Smooth muscle cell (in vitro differentiated cells): Measurements from ENCODE around the gene ABCA4. TPM values are rescaled to one million over a fixed set of nuclear protein-coding genes. Genes with fewer than 3 reads are reported as not detected.

Source experiments
- DNase-seq: peaks from one replicate; lab custom pipeline; 2025; ENCODE audit not compliant: unreplicated experiment; lab: John Stamatoyannopoulos, UW
- H2AFZ ChIP-seq: fragments of 200-600 bp; sonication (generic); 2 replicates; pipeline ENCODE4 v1.6.0; 2016; ENCODE audit warnings: antibody characterized with exemption, low read depth, mild to moderate bottlenecking
- H3F3A ChIP-seq: fragments of 200-600 bp; sonication (generic); 2 replicates; pipeline ENCODE4 v1.6.0; 2017; ENCODE audit warnings: antibody characterized with exemption, low read depth
- H3K27ac ChIP-seq: fragments of 200-600 bp; sonication (generic); 2 replicates; pipeline ENCODE4 v1.5.1; 2016; ENCODE audit warnings: low read depth, mild to moderate bottlenecking
- H3K27me3 ChIP-seq: fragments of 200-600 bp; sonication (generic); 2 replicates; pipeline ENCODE4 v1.6.1; 2016; ENCODE audit warnings: low read depth, mild to moderate bottlenecking
- H3K36me3 ChIP-seq: fragments of 200-600 bp; sonication (generic); 2 replicates; pipeline ENCODE4 v1.5.1; 2016; ENCODE audit warnings: low read depth
- H3K4me1 ChIP-seq: fragments of 200-600 bp; sonication (generic); 2 replicates; pipeline ENCODE4 v1.5.1; 2016; ENCODE audit warnings: low read depth
- H3K4me2 ChIP-seq: fragments of 200-600 bp; sonication (generic); 2 replicates; pipeline ENCODE4 v1.6.0; 2016; ENCODE audit warnings: mild to moderate bottlenecking
- H3K4me3 ChIP-seq: fragments of 200-600 bp; sonication (generic); 2 replicates; pipeline ENCODE4 v1.5.1; 2016; ENCODE audit warnings: mild to moderate bottlenecking
- H3K79me2 ChIP-seq: fragments of 200-600 bp; sonication (generic); 2 replicates; pipeline ENCODE4 v1.6.0; 2016; ENCODE audit warnings: low read depth, mild to moderate bottlenecking
- H3K9ac ChIP-seq: fragments of 200-600 bp; sonication (generic); 2 replicates; pipeline ENCODE4 v1.6.0; 2016; ENCODE audit warnings: low read depth
- H3K9me3 ChIP-seq: fragments of 200-600 bp; sonication (generic); replicated peaks from 2 replicates; pipeline ENCODE4 v1.5.1; 2016; ENCODE audit warnings: low read depth
- H4K20me1 ChIP-seq: fragments of 200-600 bp; sonication (generic); 2 replicates; pipeline ENCODE4 v1.6.0; 2016; ENCODE audit warnings: low read depth
- WGBS: methylation state at CpG from one replicate; pipeline ENCODE4 v1.1.7; 2016; ENCODE audit warnings: low lambda C conversion rate; 5-methylcytosine and 5-hydroxymethylcytosine counted together
- polyA plus RNA-seq: library from polyadenylated mRNA; unstranded; fragments of >200 nt; fragmentation: Nextera tagmentation; extraction: Ambion mirVana; gene quantifications from 2 replicates; pipeline ENCODE4 v1.2.1, GENCODE V29; 2016
- total RNA-seq: library from RNA; depleted of rRNA; stranded (reverse); fragments of >200 nt; gene quantifications from 2 replicates; pipeline ENCODE4 v1.2.3, GENCODE V29; 2014
- TF ChIP-seq, protein P1 (sequence below): fragments of 200-600 bp; sonication (generic); IDR thresholded peaks from 2 replicates; pipeline ENCODE4 v1.5.1; 2017; ENCODE audit warnings: borderline replicate concordance, mild to moderate bottlenecking, antibody characterized with exemption; ENCODE audit not compliant: insufficient read depth, poor library complexity, severe bottlenecking

ABCA4 gene
- total and polyA plus RNA-seq, 2 experiments from 2014 or later, result 0.46 to 0.99 TPM

DNA sequence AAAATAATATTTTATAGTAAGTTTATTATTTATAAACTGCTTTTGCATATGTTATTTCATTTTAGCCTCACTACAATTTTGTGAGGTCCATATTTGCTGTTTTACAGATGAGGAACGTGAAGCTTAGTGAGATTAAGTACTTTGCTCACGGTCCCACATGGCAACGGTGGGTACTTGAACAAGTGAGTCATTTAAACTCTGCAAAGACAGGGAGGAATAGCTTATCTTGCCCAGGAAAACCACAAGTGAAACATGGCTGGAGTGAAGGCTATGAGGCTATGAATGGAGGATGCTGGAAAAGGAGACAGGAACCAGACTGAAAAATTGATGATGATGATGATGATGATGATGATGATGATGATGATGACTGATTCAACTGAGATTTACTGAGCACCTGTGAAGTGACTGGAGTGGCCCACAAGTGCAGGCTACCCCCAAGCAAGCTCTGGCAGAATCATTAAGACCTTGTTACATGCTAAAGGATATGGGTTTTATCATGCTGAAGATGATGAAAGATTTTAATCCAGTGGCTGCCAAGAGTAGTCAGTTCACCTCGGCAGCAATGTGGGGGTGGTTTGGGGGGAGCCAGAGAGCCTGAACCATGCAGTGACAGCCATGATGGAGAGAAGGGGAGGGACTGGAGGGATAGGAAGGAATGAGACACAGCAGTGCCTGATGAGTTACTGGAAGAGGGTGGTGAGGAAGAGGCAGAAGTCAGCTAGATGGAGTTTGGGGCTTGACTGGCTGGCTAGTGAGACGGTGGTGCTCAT is 1.4 kb upstream of the ABCA4 start:
- H3K36me3 ChIP-seq, result no peaks in the 10 kb centered on the region
- TF ChIP-seq, protein P1, sequence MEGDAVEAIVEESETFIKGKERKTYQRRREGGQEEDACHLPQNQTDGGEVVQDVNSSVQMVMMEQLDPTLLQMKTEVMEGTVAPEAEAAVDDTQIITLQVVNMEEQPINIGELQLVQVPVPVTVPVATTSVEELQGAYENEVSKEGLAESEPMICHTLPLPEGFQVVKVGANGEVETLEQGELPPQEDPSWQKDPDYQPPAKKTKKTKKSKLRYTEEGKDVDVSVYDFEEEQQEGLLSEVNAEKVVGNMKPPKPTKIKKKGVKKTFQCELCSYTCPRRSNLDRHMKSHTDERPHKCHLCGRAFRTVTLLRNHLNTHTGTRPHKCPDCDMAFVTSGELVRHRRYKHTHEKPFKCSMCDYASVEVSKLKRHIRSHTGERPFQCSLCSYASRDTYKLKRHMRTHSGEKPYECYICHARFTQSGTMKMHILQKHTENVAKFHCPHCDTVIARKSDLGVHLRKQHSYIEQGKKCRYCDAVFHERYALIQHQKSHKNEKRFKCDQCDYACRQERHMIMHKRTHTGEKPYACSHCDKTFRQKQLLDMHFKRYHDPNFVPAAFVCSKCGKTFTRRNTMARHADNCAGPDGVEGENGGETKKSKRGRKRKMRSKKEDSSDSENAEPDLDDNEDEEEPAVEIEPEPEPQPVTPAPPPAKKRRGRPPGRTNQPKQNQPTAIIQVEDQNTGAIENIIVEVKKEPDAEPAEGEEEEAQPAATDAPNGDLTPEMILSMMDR, result no peak
- peaks cover 20% of the 10 kb centered on the region for H3F3A ChIP-seq
- H3K4me1 ChIP-seq, result peaks cover 32% of the 10 kb centered on the region
- no peak for DNase-seq
- peak overlapping the region; percentile 55 for H3K27ac ChIP-seq
- WGBS, result 8% methylated on average over 5 of the region's 5 CpGs
- no peaks in the 10 kb centered on the region for H4K20me1 ChIP-seq
- H3K27me3 ChIP-seq, result no peaks in the 10 kb centered on the region
- H3K9me3 ChIP-seq, result no peaks in the 10 kb centered on the region
- no peak overlapping the region for H3K4me3 ChIP-seq
- H3K79me2 ChIP-seq, result no peaks in the 10 kb centered on the region
- no peak overlapping the region for H3K9ac ChIP-seq
- H2AFZ ChIP-seq, result no peak overlapping the region
- peak overlapping the region; percentile 74 for H3K4me2 ChIP-seq

- H3K4me3 ChIP-seq, result no peak overlapping the region
- no peaks in the 10 kb centered on the region for H4K20me1 ChIP-seq
- peaks cover 25% of the 10 kb centered on the region for H3F3A ChIP-seq
- no peaks in the 10 kb centered on the region for H3K9me3 ChIP-seq
- no peaks in the 10 kb centered on the region for H3K79me2 ChIP-seq
- no peak for DNase-seq
- 10% methylated on average over 8 of the region's 8 CpGs for whole genome bisulfite sequencing
- peak overlapping the region; percentile 74 for H3K4me2 ChIP-seq
- peaks cover 42% of the 10 kb centered on the region for H3K4me1 ChIP-seq
- H3K27me3 ChIP-seq, result no peaks in the 10 kb centered on the region
- H2AFZ ChIP-seq, result no peak overlapping the region
- no peaks in the 10 kb centered on the region for H3K36me3 ChIP-seq
- TF ChIP-seq, protein P1, result no peak
- H3K9ac ChIP-seq, result no peak overlapping the region
- H3K27ac ChIP-seq, result peak overlapping the region; percentile 55
These were observed 468 bp upstream of the ABCA4 start for GRCh38 chr1:94121411-94121821.

GRCh38 chr1:94120570-94120901 is 412 bp downstream of the ABCA4 start:
- H4K20me1 ChIP-seq, result no peaks in the 10 kb centered on the region
- TF ChIP-seq, protein P1, result no peak
- H2AFZ ChIP-seq, result no peak overlapping the region
- H3K9ac ChIP-seq, result no peak overlapping the region
- no peak for DNase-seq
- 43% methylated on average over 9 of the region's 9 CpGs for WGBS
- H3K27me3 ChIP-seq, result no peaks in the 10 kb centered on the region
- H3F3A ChIP-seq, result peaks cover 25% of the 10 kb centered on the region
- H3K27ac ChIP-seq, result peak overlapping the region; percentile 45
- H3K36me3 ChIP-seq, result no peaks in the 10 kb centered on the region
- H3K4me3 ChIP-seq, result no peak overlapping the region
- peaks cover 45% of the 10 kb centered on the region for H3K4me1 ChIP-seq
- H3K4me2 ChIP-seq, result peak overlapping the region; percentile 74
- H3K79me2 ChIP-seq, result no peaks in the 10 kb centered on the region
- no peaks in the 10 kb centered on the region for H3K9me3 ChIP-seq
